Measurements from ENCODE around the gene MIAT.

MIAT gene

GRCh38 chr22:26670459-26670858 lies 13.1 kb downstream of the MIAT start:
- TF ChIP-seq GATA3 (IDR thresholded peaks at IDR 0.05; ENCODE audit: low read depth, low read length) (no peak), GATA2 (IDR thresholded peaks at IDR 0.05; ENCODE audit: low read depth, low read length) (no peak)

- TF ChIP-seq GATA2 (IDR thresholded peaks at IDR 0.05; ENCODE audit: low read depth, low read length) (no peak), GATA3 (IDR thresholded peaks at IDR 0.05; ENCODE audit: low read depth, low read length) (no peak)
These were observed 14.1 kb downstream of the MIAT start for GRCh38 chr22:26671317-26672059.

- TF ChIP-seq GATA3 (IDR thresholded peaks at IDR 0.05; ENCODE audit: low read depth, low read length) (no peak), GATA2 (IDR thresholded peaks at IDR 0.05; ENCODE audit: low read depth, low read length) (no peak)
These were observed 14.7 kb downstream of the MIAT start for GRCh38 chr22:26672060-26672471.

- TF ChIP-seq GATA2 (IDR thresholded peaks at IDR 0.05; ENCODE audit: low read depth, low read length), result no peak
- no peak for TF ChIP-seq GATA3 (IDR thresholded peaks at IDR 0.05; ENCODE audit: low read depth, low read length)
These were observed 15.4 kb downstream of the MIAT start for GRCh38 chr22:26672590-26673468.

GRCh38 chr22:26673486-26673885 lies 16.1 kb downstream of the MIAT start:
- TF ChIP-seq GATA3 (IDR thresholded peaks at IDR 0.05; ENCODE audit: low read depth, low read length), result no peak
- TF ChIP-seq GATA2 (IDR thresholded peaks at IDR 0.05; ENCODE audit: low read depth, low read length), result no peak

GRCh38 chr22:26674211-26675190 lies 17.1 kb downstream of the MIAT start:
- TF ChIP-seq GATA3 (IDR thresholded peaks at IDR 0.05; ENCODE audit: low read depth, low read length) (no peak), GATA2 (IDR thresholded peaks at IDR 0.05; ENCODE audit: low read depth, low read length) (no peak)

GRCh38 chr22:26675687-26676268 lies 18.4 kb downstream of the MIAT start:
- TF ChIP-seq GATA3 (IDR thresholded peaks at IDR 0.05; ENCODE audit: low read depth, low read length), result no peak
- no peak for TF ChIP-seq GATA2 (IDR thresholded peaks at IDR 0.05; ENCODE audit: low read depth, low read length)

- TF ChIP-seq GATA2 (IDR thresholded peaks at IDR 0.05; ENCODE audit: low read depth, low read length) (no peak), GATA3 (IDR thresholded peaks at IDR 0.05; ENCODE audit: low read depth, low read length) (no peak)
These were observed 19.8 kb downstream of the MIAT start for GRCh38 chr22:26677217-26677616.

- no peak for TF ChIP-seq GATA3 (IDR thresholded peaks at IDR 0.05; ENCODE audit: low read depth, low read length)
- TF ChIP-seq GATA2 (IDR thresholded peaks at IDR 0.05; ENCODE audit: low read depth, low read length), result no peak
These were observed 21.7 kb downstream of the MIAT start for GRCh38 chr22:26679003-26679629.

GRCh38 chr22:26680485-26680884 lies 23.1 kb downstream of the MIAT start:
- TF ChIP-seq GATA2 (IDR thresholded peaks at IDR 0.05; ENCODE audit: low read depth, low read length) (no peak), GATA3 (IDR thresholded peaks at IDR 0.05; ENCODE audit: low read depth, low read length) (no peak)

- TF ChIP-seq GATA3 (IDR thresholded peaks at IDR 0.05; ENCODE audit: low read depth, low read length) (no peak), GATA2 (IDR thresholded peaks at IDR 0.05; ENCODE audit: low read depth, low read length) (no peak)
These were observed 24.0 kb downstream of the MIAT start for GRCh38 chr22:26681395-26681821.

- TF ChIP-seq GATA2 (IDR thresholded peaks at IDR 0.05; ENCODE audit: low read depth, low read length) (no peak), GATA3 (IDR thresholded peaks at IDR 0.05; ENCODE audit: low read depth, low read length) (no peak)
These were observed 26.8 kb downstream of the MIAT start for GRCh38 chr22:26684168-26684567.

GRCh38 chr22:26685601-26686000 lies 28.2 kb downstream of the MIAT start:
- TF ChIP-seq GATA3 (IDR thresholded peaks at IDR 0.05; ENCODE audit: low read depth, low read length) (no peak), GATA2 (IDR thresholded peaks at IDR 0.05; ENCODE audit: low read depth, low read length) (no peak)

All from SH-SY5Y (cell line).